Measurements from ENCODE around the gene ENKD1.

The ENKD1 gene

GRCh38 chr16:67666559-67667452, at the start of gene ENKD1, which contains the start of gene C16orf86:
TSS of gene ENKD1 (minus strand) at chr16:67666750. CDS start at chr16:67666442, 308 bp downstream.
TSS of gene C16orf86 (plus strand) at chr16:67666814. CDS start at chr16:67666971, 157 bp downstream.
- H3K4me3 ChIP-seq (ENCODE audit: low read depth, low read length): peak within 1 kb of the TSS; percentile 67
- no peak for TF ChIP-seq MYC (IDR thresholded peaks at IDR 0.05; ENCODE audit: low read depth, low read length)
- no peak for TF ChIP-seq POLR2A (IDR thresholded peaks at IDR 0.05; ENCODE audit: extremely low read depth, insufficient read length)
- TF ChIP-seq CTCF (IDR thresholded peaks at IDR 0.05; ENCODE audit: low read depth, low read length): no peak
- TF ChIP-seq MAX (IDR thresholded peaks at IDR 0.05; ENCODE audit: low read depth, low read length): no peak
- DNase-seq (ENCODE audit: low read depth): peak; percentile 92

- H3K4me3 ChIP-seq (ENCODE audit: low read depth, low read length): no peak overlapping the region
- TF ChIP-seq MAX (IDR thresholded peaks at IDR 0.05; ENCODE audit: low read depth, low read length): no peak
- no peak for TF ChIP-seq CTCF (IDR thresholded peaks at IDR 0.05; ENCODE audit: low read depth, low read length)
- no peak for TF ChIP-seq POLR2A (IDR thresholded peaks at IDR 0.05; ENCODE audit: extremely low read depth, insufficient read length)
- no peak for TF ChIP-seq MYC (IDR thresholded peaks at IDR 0.05; ENCODE audit: low read depth, low read length)
- no peak for DNase-seq (ENCODE audit: low read depth)
These were observed 49.5 kb upstream of the ENKD1 start for GRCh38 chr16:67716097-67716496.

- no peak overlapping the region for H3K4me3 ChIP-seq (ENCODE audit: low read depth, low read length)
- no peak for TF ChIP-seq POLR2A (IDR thresholded peaks at IDR 0.05; ENCODE audit: extremely low read depth, insufficient read length)
- no peak for TF ChIP-seq MAX (IDR thresholded peaks at IDR 0.05; ENCODE audit: low read depth, low read length)
- TF ChIP-seq MYC (IDR thresholded peaks at IDR 0.05; ENCODE audit: low read depth, low read length): no peak
- no peak for TF ChIP-seq CTCF (IDR thresholded peaks at IDR 0.05; ENCODE audit: low read depth, low read length)
- DNase-seq (ENCODE audit: low read depth): no peak
These were observed 48.0 kb upstream of the ENKD1 start for GRCh38 chr16:67714522-67714921.

GRCh38 chr16:67713647-67714273, 47.2 kb upstream of the ENKD1 start:
- H3K4me3 ChIP-seq (ENCODE audit: low read depth, low read length): peak overlapping the region; percentile 14
- DNase-seq (ENCODE audit: low read depth): peak; percentile 91
- TF ChIP-seq MAX (IDR thresholded peaks at IDR 0.05; ENCODE audit: low read depth, low read length) (no peak), MYC (IDR thresholded peaks at IDR 0.05; ENCODE audit: low read depth, low read length) (no peak), POLR2A (IDR thresholded peaks at IDR 0.05; ENCODE audit: extremely low read depth, insufficient read length) (no peak), CTCF (IDR thresholded peaks at IDR 0.05; ENCODE audit: low read depth, low read length) (no peak)

- H3K4me3 ChIP-seq (ENCODE audit: low read depth, low read length): no peak overlapping the region
- DNase-seq (ENCODE audit: low read depth): no peak
- TF ChIP-seq POLR2A (IDR thresholded peaks at IDR 0.05; ENCODE audit: extremely low read depth, insufficient read length): no peak
- TF ChIP-seq MYC (IDR thresholded peaks at IDR 0.05; ENCODE audit: low read depth, low read length): no peak
- TF ChIP-seq CTCF (IDR thresholded peaks at IDR 0.05; ENCODE audit: low read depth, low read length): no peak
- TF ChIP-seq MAX (IDR thresholded peaks at IDR 0.05; ENCODE audit: low read depth, low read length): no peak
These were observed 44.1 kb upstream of the ENKD1 start for GRCh38 chr16:67710607-67711006.

All from NB4 (cell line).